Spinal cord (tissue), 10 donors: ENCODE results near the gene NOBOX. TPM values are rescaled to one million over a fixed set of nuclear protein-coding genes. Genes with fewer than 3 reads are reported as not detected.
"Not testable (repeated sequence)": the region's sequence is repeated elsewhere in the genome, so short reads cannot be mapped to it uniquely, and the experiment has no call there.

Source experiments
- DNase-seq, 6 donors: peaks; one replicate each; pipeline versions ENCODE4 v3.0.0 to v3.0.0-alpha.2; 2013 to 2015; ENCODE audit warnings: low spot score in 6 of 6, low read depth in 4 of 6
- H3K27ac ChIP-seq: one replicate; pipeline ENCODE4 v1.5.1; 2013; ENCODE audit warnings: low read depth, low read length, control low read depth
- H3K27me3 ChIP-seq: one replicate; pipeline ENCODE4 v1.6.1; 2013; ENCODE audit warnings: low read length; ENCODE audit not compliant: control insufficient read depth, insufficient read depth
- H3K36me3 ChIP-seq: one replicate; pipeline ENCODE4 v1.6.1; 2013; ENCODE audit warnings: low read length; ENCODE audit not compliant: control insufficient read depth, insufficient read depth
- H3K4me1 ChIP-seq: one replicate; pipeline ENCODE4 v1.6.1; 2013; ENCODE audit warnings: low read length; ENCODE audit not compliant: control insufficient read depth, insufficient read depth
- H3K4me3 ChIP-seq: one replicate; pipeline ENCODE4 v1.5.1; 2013; ENCODE audit warnings: low read depth, low read length, control low read depth
- H3K9me3 ChIP-seq: one replicate; pipeline ENCODE4 v1.6.1; 2013; ENCODE audit warnings: low read length; ENCODE audit not compliant: control insufficient read depth, insufficient read depth
- WGBS: methylation state at CpG from one replicate; pipeline ENCODE4 v1.1.5; 2013; ENCODE audit warnings: missing lambda C conversion rate; ENCODE audit not compliant: insufficient coverage; 5-methylcytosine and 5-hydroxymethylcytosine counted together
- long read RNA-seq, 4 donors: transcript quantifications; one replicate each; lab custom pipeline, GENCODE V29; 2026
- polyA plus RNA-seq, 2 donors: library from polyadenylated mRNA; unstranded; fragments of 120-200 nt; gene quantifications; one replicate each; pipeline ENCODE4 v1.2.1, GENCODE V29; 2013; ENCODE audit not compliant: insufficient read length in 2 of 2
- total RNA-seq, 2 donors: library from RNA; depleted of rRNA in 1 of 2; stranded (reverse); fragments of 120-200 nt in 1 of 2; fragments of >200 nt in 1 of 2; gene quantifications; one replicate each; pipeline versions ENCODE4 v1.2.3 to v1.2.4, GENCODE V29; 2013 to 2014
- donor health status: healthy.

NOBOX gene
- total RNA-seq: not detected
- polyA plus RNA-seq: not detected
- long read RNA-seq, donor 1: 0 reads
- long read RNA-seq, donor 2: 0 reads
- long read RNA-seq, donor 3: 0 reads
- long read RNA-seq, donor 4: 0 reads

DNA sequence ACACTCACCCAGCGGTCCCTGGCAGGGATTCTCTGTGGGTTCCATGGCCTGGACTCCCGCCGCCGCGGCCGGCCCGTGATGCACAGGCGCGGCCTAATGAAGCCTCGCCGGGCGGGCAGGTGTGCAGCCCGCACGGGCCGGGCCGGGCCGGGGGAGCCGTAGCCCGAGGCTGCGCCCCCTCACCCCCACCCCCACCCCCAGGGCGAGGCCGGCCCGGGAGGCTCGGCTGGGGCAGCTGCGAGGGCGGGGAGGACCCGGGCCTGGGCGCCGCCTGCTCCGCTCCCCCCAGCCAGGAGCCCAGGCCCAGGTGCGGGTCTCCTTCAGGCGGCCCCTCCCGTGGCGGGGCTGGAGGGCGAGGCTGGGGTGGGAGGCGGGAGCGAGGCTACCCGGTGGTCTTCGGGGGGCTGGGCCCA is at the start of gene NOBOX:
TSS of gene NOBOX (minus strand) at position 45 of the 413 bp plus-strand sequence.
- no peak within 1 kb of the TSS for H3K27ac ChIP-seq
- no peaks in the 10 kb centered on the region for H3K9me3 ChIP-seq
- no peaks in the 10 kb centered on the region for H3K4me1 ChIP-seq
- H3K4me3 ChIP-seq: no peak within 1 kb of the TSS
- DNase-seq: no peak
- no peaks in the 10 kb centered on the region for H3K27me3 ChIP-seq
- WGBS: 97% methylated on average over 26 of the region's 39 CpGs
- H3K36me3 ChIP-seq: no peaks in the 10 kb centered on the region

DNA sequence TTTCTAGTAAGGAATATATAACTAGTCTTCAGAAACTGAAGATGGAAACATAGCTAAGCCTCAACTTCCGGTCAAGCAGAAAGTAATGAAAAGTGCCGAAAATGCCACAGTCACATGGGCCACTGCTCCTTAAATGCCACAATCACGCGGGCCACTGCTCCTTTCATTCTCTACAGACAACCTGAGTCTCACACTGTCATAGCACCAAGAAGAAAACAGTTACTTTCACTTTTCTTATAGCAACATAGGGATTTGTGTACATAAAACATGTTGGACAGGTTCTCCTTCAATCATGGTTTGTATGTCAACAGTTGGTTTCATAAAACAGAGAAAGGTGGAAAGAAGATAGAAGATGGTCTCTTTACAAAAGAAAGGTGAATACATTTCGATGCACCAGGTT is 48.6 kb upstream of the NOBOX start:
- Histone ChIP-seq H3K36me3 (no peaks in the 10 kb centered on the region), H3K4me3 (no peak overlapping the region), H3K9me3 (no peaks in the 10 kb centered on the region), H3K4me1 (no peaks in the 10 kb centered on the region), H3K27me3 (no peaks in the 10 kb centered on the region), H3K27ac (no peak overlapping the region)
- WGBS: 88% methylated on average over 3 of the region's 5 CpGs
- no peak for DNase-seq

DNA sequence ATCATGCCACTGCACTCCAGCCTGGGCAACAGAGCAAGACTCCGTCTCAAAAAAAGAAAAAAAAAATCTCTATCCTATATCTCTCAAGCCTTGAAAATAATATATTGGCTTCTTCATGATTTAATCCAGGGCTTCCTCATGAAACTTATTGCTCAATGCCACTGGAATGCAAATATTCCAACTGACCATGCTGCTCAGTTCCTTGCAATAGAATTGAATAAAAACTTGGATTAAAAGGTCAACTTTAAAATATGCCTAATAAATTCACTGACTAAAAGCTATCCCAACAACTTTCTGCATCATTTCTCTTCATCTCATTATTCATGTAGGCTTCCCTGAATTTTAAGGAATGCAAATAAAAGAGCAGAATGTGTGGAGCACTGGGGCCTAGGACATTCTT is 42.1 kb upstream of the NOBOX start:
- no peaks in the 10 kb centered on the region for H3K27me3 ChIP-seq
- DNase-seq: no peak
- H3K4me3 ChIP-seq: no peak overlapping the region
- no peaks in the 10 kb centered on the region for H3K36me3 ChIP-seq
- 100% methylated on average over 1 of the region's 1 CpG for WGBS
- H3K4me1 ChIP-seq: no peaks in the 10 kb centered on the region
- H3K27ac ChIP-seq: no peak overlapping the region
- no peaks in the 10 kb centered on the region for H3K9me3 ChIP-seq

DNA sequence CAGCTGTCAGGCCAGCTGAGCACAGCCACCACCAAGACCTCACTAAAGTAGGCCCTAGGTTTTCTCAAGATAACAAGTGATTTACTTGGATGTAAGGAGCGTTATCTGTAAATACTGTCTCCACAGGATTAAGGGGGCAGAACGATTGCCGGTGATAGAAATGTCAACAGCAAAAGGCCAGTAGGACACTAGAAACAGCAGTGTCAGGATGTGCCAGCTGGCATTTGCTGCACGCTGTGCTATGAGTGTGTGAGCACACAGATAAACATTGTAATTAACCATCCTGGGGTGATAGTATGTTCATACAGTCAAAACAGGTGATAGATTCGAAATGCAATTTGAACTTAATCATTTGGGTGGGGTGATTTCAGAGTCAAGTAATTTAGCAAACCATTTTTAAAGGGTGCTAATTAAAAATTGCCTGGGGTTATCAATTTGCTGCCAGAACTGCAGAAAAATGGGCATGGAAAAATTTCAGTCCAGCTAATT is 36.3 kb upstream of the NOBOX start:
- no peak overlapping the region for H3K4me3 ChIP-seq
- 45% methylated on average over 4 of the region's 5 CpGs for WGBS
- no peaks in the 10 kb centered on the region for H3K9me3 ChIP-seq
- no peak overlapping the region for H3K27ac ChIP-seq
- H3K4me1 ChIP-seq: no peaks in the 10 kb centered on the region
- peak in 1 of 6 donors; percentile 72 for DNase-seq
- no peaks in the 10 kb centered on the region for H3K36me3 ChIP-seq
- no peaks in the 10 kb centered on the region for H3K27me3 ChIP-seq

DNA sequence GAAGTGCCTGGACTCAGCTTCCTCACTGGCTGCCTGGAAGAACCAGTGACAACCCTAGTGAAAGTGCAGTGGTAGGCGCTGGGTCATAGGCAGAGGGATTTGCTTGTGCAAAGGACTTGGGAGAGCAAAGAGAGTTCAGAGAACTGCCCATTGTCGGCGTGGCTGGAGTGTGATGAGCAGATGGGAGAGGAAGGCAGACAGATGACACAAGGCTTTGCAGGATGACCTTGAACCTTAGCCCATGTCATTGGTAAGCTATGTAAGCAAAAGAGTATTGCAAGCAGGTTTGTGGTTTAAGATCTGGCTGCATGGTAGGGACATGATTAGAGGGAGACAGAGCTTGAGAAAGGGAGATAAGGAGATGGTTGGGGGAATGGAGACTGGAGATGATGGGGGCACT is 35.3 kb upstream of the NOBOX start:
- no peak for DNase-seq
- H3K27me3 ChIP-seq: no peaks in the 10 kb centered on the region
- H3K4me1 ChIP-seq: no peaks in the 10 kb centered on the region
- no peak overlapping the region for H3K4me3 ChIP-seq
- 90% methylated on average over 3 of the region's 3 CpGs for WGBS
- H3K36me3 ChIP-seq: no peaks in the 10 kb centered on the region
- no peak overlapping the region for H3K27ac ChIP-seq
- no peaks in the 10 kb centered on the region for H3K9me3 ChIP-seq

DNA sequence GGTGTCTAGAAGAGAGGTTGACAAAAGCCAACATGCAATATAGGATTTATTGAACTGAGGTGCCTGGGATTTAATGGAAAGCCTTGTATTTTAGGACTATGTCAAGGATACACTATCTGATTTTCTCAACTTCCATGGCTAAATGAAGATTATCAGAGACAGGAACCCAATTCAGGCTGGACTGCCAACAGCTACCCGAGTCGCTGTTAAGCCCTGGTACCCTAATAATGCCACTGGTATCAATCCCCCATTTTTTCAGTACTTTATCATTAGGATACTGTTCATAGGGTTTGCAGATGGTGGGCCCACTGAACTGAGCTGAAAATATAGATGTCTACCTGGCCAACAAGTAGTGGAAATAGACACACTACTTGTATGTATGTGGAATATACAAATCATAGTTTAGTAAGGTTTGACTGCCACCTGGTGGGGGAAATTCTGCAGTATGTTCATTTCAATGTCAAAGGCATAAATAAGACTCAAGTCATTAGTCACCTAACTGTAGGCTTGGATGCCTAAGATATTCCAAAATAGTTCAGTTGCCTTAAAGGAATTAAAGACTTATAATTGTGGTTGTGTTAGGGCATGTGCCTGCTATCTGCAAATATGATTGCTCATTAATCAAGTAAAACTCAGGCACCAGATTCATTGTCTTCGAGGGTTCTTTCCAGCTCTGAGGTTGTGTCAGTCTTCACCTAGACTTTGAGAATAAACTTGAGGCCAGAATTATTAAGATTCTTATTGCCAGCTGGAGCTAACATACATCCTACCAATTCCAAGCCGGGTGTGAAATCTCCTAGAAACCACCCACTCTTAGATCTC is 34.1 kb upstream of the NOBOX start:
- H3K9me3 ChIP-seq: no peaks in the 10 kb centered on the region
- H3K27me3 ChIP-seq: no peaks in the 10 kb centered on the region
- H3K4me3 ChIP-seq: no peak overlapping the region
- peak; percentile 13 to 83 (median 24) for DNase-seq
- H3K27ac ChIP-seq: no peak overlapping the region
- H3K36me3 ChIP-seq: no peaks in the 10 kb centered on the region
- WGBS: no CpG with 5 or more reads among the region's 4 CpGs
- H3K4me1 ChIP-seq: no peaks in the 10 kb centered on the region

DNA sequence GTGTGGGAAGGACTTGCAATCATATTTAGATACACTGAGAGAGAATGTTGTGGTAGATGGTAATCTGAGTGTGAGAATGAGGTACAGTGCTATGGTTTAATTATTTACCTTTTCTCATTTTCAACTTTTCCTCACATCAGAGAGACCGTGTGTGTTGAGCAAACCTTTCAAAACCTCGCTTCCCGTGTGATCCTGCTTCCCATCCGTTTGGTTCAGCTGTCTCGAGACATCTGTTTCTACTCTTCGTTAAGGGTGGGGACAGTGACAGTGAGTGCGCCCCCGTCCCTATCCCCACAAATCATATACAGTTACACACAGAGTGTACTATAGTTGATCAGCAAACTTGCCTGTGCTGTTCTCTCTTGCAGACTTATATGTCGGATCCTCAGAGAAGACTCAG is 33.0 kb upstream of the NOBOX start:
- Histone ChIP-seq H3K4me3 (no peak overlapping the region), H3K27me3 (no peaks in the 10 kb centered on the region), H3K4me1 (no peaks in the 10 kb centered on the region), H3K9me3 (no peaks in the 10 kb centered on the region), H3K36me3 (no peaks in the 10 kb centered on the region), H3K27ac (no peak overlapping the region)
- WGBS: 77% methylated on average over 3 of the region's 9 CpGs
- DNase-seq: no peak

DNA sequence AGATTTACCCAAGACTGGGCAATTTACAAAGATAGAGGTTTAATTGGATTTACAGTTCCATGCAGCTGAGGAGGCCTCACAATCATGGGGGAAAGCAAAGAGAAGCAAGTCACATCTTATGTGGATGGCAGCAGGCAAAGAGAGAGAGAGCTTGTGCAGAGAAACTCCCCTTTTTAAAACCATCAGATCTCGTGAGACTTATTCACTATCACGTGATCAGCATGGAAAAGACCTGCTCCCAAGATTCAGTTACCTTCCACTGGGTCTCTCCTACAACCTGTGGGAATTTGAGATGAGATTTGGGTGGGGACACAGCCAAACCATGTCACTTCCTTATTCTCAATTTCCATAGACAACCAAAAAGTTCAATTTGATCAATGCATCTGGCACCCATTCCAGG is 24.9 kb upstream of the NOBOX start:
- Histone ChIP-seq H3K36me3 (no peaks in the 10 kb centered on the region), H3K4me1 (no peaks in the 10 kb centered on the region), H3K9me3 (peaks cover 6% of the 10 kb centered on the region), H3K27ac (no peak overlapping the region), H3K4me3 (no peak overlapping the region), H3K27me3 (no peaks in the 10 kb centered on the region)
- DNase-seq: no peak
- no CpG with 5 or more reads among the region's 2 CpGs for WGBS

DNA sequence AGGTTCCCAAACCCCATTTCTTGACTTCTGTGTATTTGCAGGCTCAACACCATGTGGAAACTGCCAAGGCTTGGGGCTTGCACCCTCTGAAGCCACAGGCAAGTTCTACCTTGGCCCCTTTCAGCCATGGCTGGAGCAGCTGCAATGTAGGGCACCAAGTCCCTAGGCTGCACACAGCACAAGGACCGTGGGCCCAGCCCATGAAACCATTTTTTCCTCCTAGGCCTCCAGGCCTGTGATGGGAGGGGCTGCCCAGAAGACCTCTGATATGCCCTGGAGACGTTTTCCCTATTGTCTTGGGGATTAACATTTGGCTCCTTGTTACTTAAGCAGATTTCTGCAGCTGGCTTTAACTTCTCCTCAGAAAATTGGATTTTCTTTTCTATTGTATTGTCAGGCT is 24.0 kb upstream of the NOBOX start:
- not testable (repeated sequence) for H3K4me1 ChIP-seq, H3K36me3 ChIP-seq, H3K27me3 ChIP-seq, H3K9me3 ChIP-seq, H3K4me3 ChIP-seq, H3K27ac ChIP-seq, DNase-seq
- 60% methylated on average over 2 of the region's 2 CpGs for WGBS

DNA sequence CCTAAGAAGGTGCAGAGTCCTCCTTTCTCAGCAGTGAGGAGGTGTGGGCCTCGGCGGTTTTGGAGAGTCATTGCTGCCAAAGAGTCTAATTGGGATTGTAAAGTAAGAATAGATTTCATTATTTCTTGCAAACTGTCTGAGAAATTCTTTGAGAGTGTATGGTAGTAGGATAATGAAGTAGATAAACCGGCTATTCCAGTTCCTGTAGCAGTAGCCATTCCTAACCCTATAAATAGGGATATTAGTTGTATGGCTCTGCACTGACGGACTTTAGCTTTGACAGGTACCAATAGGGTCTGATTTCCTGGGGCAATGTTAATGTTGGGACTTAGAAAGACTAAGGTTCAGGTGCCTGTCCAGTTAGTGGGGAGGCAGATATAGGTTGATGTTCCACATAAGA is 15.4 kb upstream of the NOBOX start:
- not testable (repeated sequence) for H3K4me3 ChIP-seq, H3K9me3 ChIP-seq, DNase-seq, H3K4me1 ChIP-seq, H3K27ac ChIP-seq, H3K36me3 ChIP-seq, H3K27me3 ChIP-seq
- WGBS: no CpG with 5 or more reads among the region's 4 CpGs
